SK-MEL-5 (cell line): ENCODE results near the gene COL2A1. TPM values are rescaled to one million over a fixed set of nuclear protein-coding genes. Genes with fewer than 3 reads are reported as not detected.
A peak's percentile ranks its signal among the peaks of the same experiment; 100 is the strongest.

Source experiments
- DNase-seq: peaks from one replicate; pipeline ENCODE4 v3.0.0-alpha.2; 2016; ENCODE audit warnings: low read depth, low spot score
- in situ Hi-C: cut with HindIII; loops from 2 replicates; pipeline ENCODE4 v1.10.0; 2016; ENCODE audit warnings: low sequenced_read_pairs, high pct_unique_total_duplicates, low pct_unique_long_range_greater_than_20kb
- polyA plus RNA-seq, 2 experiments: library from polyadenylated mRNA; depleted of rRNA; stranded (reverse); fragments of >200 nt; gene quantifications; 2 replicates each; pipeline ENCODE4 v1.2.3, GENCODE V29; 2015
- total RNA-seq: library from RNA; depleted of rRNA; stranded (reverse); fragments of >200 nt; shearing (Covaris generic); gene quantifications from 2 replicates; pipeline ENCODE4 v1.2.3, GENCODE V29; 2014; rRNA removed

COL2A1 gene
- total RNA-seq: 0.03 TPM in 1 of 2 replicates, not detected in the other
- not detected in 2 replicates for polyA plus RNA-seq (2015; cell fraction: cytosol; rRNA removed)
- 0.10 TPM in 1 of 2 replicates, not detected in the other for polyA plus RNA-seq (2015; cell fraction: nucleus; rRNA removed)

- DNase-seq: no peak
- in situ Hi-C loops: no loop called here
Measured at GRCh38 chr12:48004053-48004941, at the start of gene COL2A1. Gene COL2A1, minus strand, starts transcription at chr12:48004476. Its CDS starts 155 bp downstream, at chr12:48004321.

GRCh38 chr12:48053883-48054282 is 49.6 kb upstream of the COL2A1 start:
- in situ Hi-C loops: no loop called here

GRCh38 chr12:48053122-48053521 is 48.8 kb upstream of the COL2A1 start:
- no peak for DNase-seq
- in situ Hi-C loops: no loop called here

More at GRCh38 chr12:48053883-48054282, 49.6 kb upstream of the COL2A1 start:
- no peak for DNase-seq

- in situ Hi-C loops: no loop called here
Measured at GRCh38 chr12:48051681-48052080, 47.4 kb upstream of the COL2A1 start.

GRCh38 chr12:48050174-48050573 is 45.9 kb upstream of the COL2A1 start:
- in situ Hi-C loops: no loop called here
- no peak for DNase-seq

More at GRCh38 chr12:48051681-48052080, 47.4 kb upstream of the COL2A1 start:
- no peak for DNase-seq

GRCh38 chr12:48045965-48046518 is 41.8 kb upstream of the COL2A1 start:
- in situ Hi-C loops: no loop called here
- no peak for DNase-seq

GRCh38 chr12:48045061-48045846 is 41.0 kb upstream of the COL2A1 start:
- in situ Hi-C loops: no loop called here
- no peak for DNase-seq

GRCh38 chr12:48044396-48044795 is 40.1 kb upstream of the COL2A1 start:
- DNase-seq: peak; percentile 33
- in situ Hi-C loops: no loop called here

- no peak for DNase-seq
- in situ Hi-C loops: no loop called here
Measured at GRCh38 chr12:48043771-48044170, 39.5 kb upstream of the COL2A1 start.

- in situ Hi-C loops: no loop called here
- DNase-seq: no peak
Measured at GRCh38 chr12:48041591-48042423, 37.5 kb upstream of the COL2A1 start.

- in situ Hi-C loops: no loop called here
Measured at GRCh38 chr12:48040354-48040753, 36.1 kb upstream of the COL2A1 start.

GRCh38 chr12:48039151-48039550 is 34.9 kb upstream of the COL2A1 start:
- in situ Hi-C loops: no loop called here
- DNase-seq: no peak

More at GRCh38 chr12:48040354-48040753, 36.1 kb upstream of the COL2A1 start:
- peak; percentile 69 for DNase-seq

- in situ Hi-C loops: no loop called here
- no peak for DNase-seq
Measured at GRCh38 chr12:48038085-48038484, 33.8 kb upstream of the COL2A1 start.

GRCh38 chr12:48037267-48037915 is 33.1 kb upstream of the COL2A1 start:
- no peak for DNase-seq
- in situ Hi-C loops: no loop called here

GRCh38 chr12:48036818-48037217 is 32.5 kb upstream of the COL2A1 start:
- no peak for DNase-seq
- in situ Hi-C loops: no loop called here

GRCh38 chr12:48034835-48035805 is 30.8 kb upstream of the COL2A1 start:
- DNase-seq: peak; percentile 89
- in situ Hi-C loops: no loop called here
